SK-N-SH (cell line): ENCODE results near the gene RGS7. TPM values are rescaled to one million over a fixed set of nuclear protein-coding genes. Genes with fewer than 3 reads are reported as not detected.

ENCODE experiments used
- CTCF ChIA-PET: fragments of 300-600, 350-600 bp; formaldehyde crosslinking; extraction: SDS; loops from one replicate; lab custom pipeline; 2021; lab: Yijun Ruan, JAX
- POLR2A ChIA-PET: fragments of 350-600 bp; sonication (Branson Sonifier 250); formaldehyde crosslinking; extraction: SDS; loops from one replicate; lab custom pipeline; 2020; ENCODE audit warnings: antibody characterized with exemption, inconsistent platforms; lab: Yijun Ruan, JAX
- DNase-seq: peaks from one replicate; pipeline ENCODE4 v3.0.0; 2012
- H2AFZ ChIP-seq: fragments of 200-600 bp; sonication (generic); 2 replicates; pipeline ENCODE4 v1.8.1; 2016; ENCODE audit warnings: antibody characterized with exemption, mild to moderate bottlenecking, low read depth
- H3F3A ChIP-seq: fragments of 200-600 bp; sonication (generic); replicated peaks from 2 replicates; pipeline ENCODE3; 2016; ENCODE audit warnings: antibody characterized with exemption, mild to moderate bottlenecking; ENCODE audit not compliant: insufficient read depth
- H3K27ac ChIP-seq, 2 experiments: fragments of 200-500 bp in 1 of 2; fragments of 200-600 bp in 1 of 2; sonication (Bioruptor generic) in 1 of 2; sonication (generic), shearing (Covaris generic) in 1 of 2; 2 replicates each; pipeline versions ENCODE4 v1.5.1 to v1.6.1; 2014 to 2016; ENCODE audit warnings: low read depth in 2 of 2, inconsistent platforms in 1 of 2, low read length in 1 of 2, mild to moderate bottlenecking in 1 of 2, mixed read lengths in 1 of 2
- H3K27me3 ChIP-seq: fragments of 200-600 bp; sonication (generic), shearing (Covaris generic); 2 replicates; pipeline ENCODE4 v1.6.1; 2016; ENCODE audit warnings: mixed run types; ENCODE audit not compliant: insufficient read depth
- H3K36me3 ChIP-seq, 2 experiments: fragments of 200-500 bp in 1 of 2; fragments of 200-600 bp in 1 of 2; sonication (Bioruptor generic) in 1 of 2; sonication (generic) in 1 of 2; replicated peaks in 1 of 2; 2 replicates each; pipeline versions ENCODE3 to v1.5.1; 2014 to 2016; ENCODE audit warnings: low read length in 1 of 2, mild to moderate bottlenecking in 1 of 2; ENCODE audit not compliant: insufficient read depth in 2 of 2, control insufficient read depth in 1 of 2
- H3K4me1 ChIP-seq, 2 experiments: fragments of 200-500 bp in 1 of 2; fragments of 200-600 bp in 1 of 2; sonication (Bioruptor generic) in 1 of 2; sonication (generic), shearing (Covaris generic) in 1 of 2; 2 replicates each; pipeline versions ENCODE4 v1.5.1 to v1.6.1; 2014 to 2016; ENCODE audit warnings: low read depth in 1 of 2, low read length in 1 of 2, mixed run types in 1 of 2; ENCODE audit not compliant: insufficient read depth in 2 of 2, control insufficient read depth in 1 of 2
- H3K4me2 ChIP-seq: fragments of 200-600 bp; sonication (generic), shearing (Covaris generic); 2 replicates; pipeline ENCODE4 v1.6.1; 2017; ENCODE audit warnings: mixed run types
- H3K4me3 ChIP-seq, 2 experiments: fragments of 200-500 bp in 1 of 2; fragments of 200-600 bp in 1 of 2; sonication (Bioruptor generic) in 1 of 2; sonication (generic), shearing (Covaris generic) in 1 of 2; 2 replicates each; pipeline versions ENCODE4 v1.5.1 to v1.8.1; 2014 to 2016; ENCODE audit warnings: low read depth in 2 of 2, inconsistent platforms in 1 of 2, low read length in 1 of 2, mild to moderate bottlenecking in 1 of 2, mixed read lengths in 1 of 2, moderate library complexity in 1 of 2
- H3K79me2 ChIP-seq: fragments of 200-600 bp; sonication (generic); 2 replicates; pipeline ENCODE4 v1.8.1; 2017; ENCODE audit warnings: mild to moderate bottlenecking; ENCODE audit not compliant: insufficient read depth
- H3K9ac ChIP-seq: fragments of 200-600 bp; sonication (generic); 2 replicates; pipeline ENCODE4 v1.6.1; 2017; ENCODE audit warnings: mixed run types
- H3K9me2 ChIP-seq: fragments of 200-600 bp; sonication (generic); 2 replicates; pipeline ENCODE4 v1.6.1; 2017; ENCODE audit warnings: mixed run types
- H3K9me3 ChIP-seq: fragments of 200-600 bp; sonication (generic); 2 replicates; pipeline ENCODE4 v1.6.1; 2017; ENCODE audit warnings: mixed run types, mild to moderate bottlenecking, moderate library complexity
- H4K20me1 ChIP-seq: fragments of 200-600 bp; sonication (generic); 2 replicates; pipeline ENCODE4 v1.6.1; 2017; ENCODE audit warnings: mild to moderate bottlenecking, mixed run types; ENCODE audit not compliant: insufficient read depth
- EP300 ChIP-seq, 2 experiments: IDR thresholded peaks; 2 replicates each; pipeline versions ENCODE4 v1.4.0 to v1.6.1; 2012; ENCODE audit warnings: borderline replicate concordance in 1 of 2, low read depth in 1 of 2, low read length in 1 of 2
- EZH2phosphoT487 ChIP-seq: fragments of 200-600 bp; sonication (generic); IDR thresholded peaks from 2 replicates; pipeline ENCODE4 v1.6.1; 2017; ENCODE audit warnings: low read depth, mixed run types, mild to moderate bottlenecking, antibody characterized with exemption, moderate library complexity, borderline replicate concordance
- GABPA ChIP-seq: IDR thresholded peaks from 2 replicates; pipeline ENCODE4 v1.4.0; 2012; ENCODE audit warnings: low read depth, mild to moderate bottlenecking
- GATA2 ChIP-seq: sonication (generic); formaldehyde crosslinking; IDR thresholded peaks from 2 replicates; pipeline ENCODE4 v1.5.0; 2020; ENCODE audit warnings: mild to moderate bottlenecking, missing genetic modification reagents
- JUND ChIP-seq: IDR thresholded peaks from 2 replicates; pipeline ENCODE4 v1.4.0; 2012
- NFIC ChIP-seq: IDR thresholded peaks from 2 replicates; pipeline ENCODE4 v1.4.0; 2012; ENCODE audit warnings: borderline replicate concordance
- POLR2AphosphoS5 ChIP-seq: IDR thresholded peaks from 2 replicates; pipeline ENCODE4 v1.6.1; 2012; ENCODE audit warnings: low read depth, low read length
- RCOR1 ChIP-seq: fragments of 150-350 bp; IDR thresholded peaks from 2 replicates; pipeline ENCODE4 v1.6.1; 2017; ENCODE audit warnings: antibody characterized with exemption, low read length
- RFX5 ChIP-seq: IDR thresholded peaks from 2 replicates; pipeline ENCODE4 v1.6.1; 2012; ENCODE audit warnings: mild to moderate bottlenecking, improper control_type of control experiment, low read length
- SIN3A ChIP-seq: IDR thresholded peaks from 2 replicates; pipeline ENCODE4 v1.6.1; 2012; ENCODE audit warnings: low read depth, mild to moderate bottlenecking, low read length, moderate library complexity, borderline replicate concordance
- SMC3 ChIP-seq: IDR thresholded peaks from 2 replicates; pipeline ENCODE4 v1.6.1; 2012; ENCODE audit warnings: low read depth, low read length, improper control_type of control experiment
- TAF1 ChIP-seq: IDR thresholded peaks from 2 replicates; pipeline ENCODE4 v1.6.1; 2012; ENCODE audit warnings: low read depth, mild to moderate bottlenecking, low read length, moderate library complexity, borderline replicate concordance
- TCF12 ChIP-seq: IDR thresholded peaks from 2 replicates; pipeline ENCODE4 v1.4.0; 2012
- TEAD4 ChIP-seq: IDR thresholded peaks from 2 replicates; pipeline ENCODE4 v1.4.0; 2012; ENCODE audit warnings: mild to moderate bottlenecking, borderline replicate concordance; ENCODE audit not compliant: insufficient read depth
- WGBS: methylation state at CpG from one replicate; pipeline ENCODE4 v1.1.6; 2017; ENCODE audit warnings: low lambda C conversion rate; 5-methylcytosine and 5-hydroxymethylcytosine counted together
- polyA plus RNA-seq, 3 experiments: library from polyadenylated mRNA; depleted of rRNA; stranded (reverse); fragments of >200 nt; gene quantifications; 2 replicates each; pipeline ENCODE4 v1.2.3, GENCODE V29; 2012
- TF ChIP-seq, protein P1 (sequence below): IDR thresholded peaks from 2 replicates; pipeline ENCODE4 v1.4.0; 2012; ENCODE audit warnings: low read depth, borderline replicate concordance
- TF ChIP-seq, protein P2 (sequence below): IDR thresholded peaks from 2 replicates; pipeline ENCODE4 v1.4.0; 2012; ENCODE audit warnings: low read depth
- TF ChIP-seq, protein P3 (sequence below): IDR thresholded peaks from 2 replicates; pipeline ENCODE4 v1.4.0; 2012; ENCODE audit warnings: low read depth, borderline replicate concordance
- TF ChIP-seq, protein P4 (sequence below): IDR thresholded peaks from 2 replicates; pipeline ENCODE4; 2012
- TF ChIP-seq, protein P5 (sequence below): fragments of 200-600 bp; sonication (generic); IDR thresholded peaks from 2 replicates; pipeline ENCODE4 v1.6.1; 2017; ENCODE audit warnings: antibody characterized with exemption, mild to moderate bottlenecking, moderate library complexity
- TF ChIP-seq, protein P6 (sequence below): fragments of 150-350 bp; IDR thresholded peaks from 2 replicates; pipeline ENCODE4 v1.6.1; 2016; ENCODE audit warnings: mild to moderate bottlenecking, low read depth, low read length

The RGS7 gene
- polyA plus RNA-seq, 1 of the 3 experiments (the other 2 are of a cell fraction) = 0.36 TPM

DNA sequence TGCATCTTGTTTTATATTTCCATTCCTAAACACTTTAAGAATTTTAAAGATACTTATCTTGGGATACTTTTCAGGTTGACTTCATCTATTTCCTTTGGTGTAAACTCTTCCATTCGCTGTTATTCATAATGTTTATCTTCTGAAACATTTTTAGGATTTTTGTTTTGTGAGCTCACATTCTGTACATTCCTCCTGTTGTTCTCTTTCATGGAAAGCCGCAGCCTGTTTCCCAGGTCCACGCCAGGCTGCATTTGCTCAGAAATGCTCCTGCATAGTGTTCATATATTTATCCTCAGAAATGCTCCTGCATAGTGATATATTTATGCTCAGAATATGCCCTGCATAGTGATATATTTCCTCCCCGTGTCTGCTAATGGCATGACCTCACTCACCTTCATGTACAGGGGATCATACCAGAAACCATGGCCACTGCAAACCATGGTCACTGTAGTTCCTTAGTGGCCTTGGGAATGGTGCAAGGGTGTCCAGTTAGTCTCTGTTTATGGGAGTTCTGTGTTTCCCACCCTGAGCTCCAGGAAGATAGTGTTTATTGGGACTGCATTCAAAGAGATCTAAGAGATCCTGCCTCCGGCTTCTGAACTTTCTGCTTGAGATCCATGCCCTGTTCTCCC is 591.2 kb downstream of the RGS7 start (continued):
- TF ChIP-seq, protein P1, sequence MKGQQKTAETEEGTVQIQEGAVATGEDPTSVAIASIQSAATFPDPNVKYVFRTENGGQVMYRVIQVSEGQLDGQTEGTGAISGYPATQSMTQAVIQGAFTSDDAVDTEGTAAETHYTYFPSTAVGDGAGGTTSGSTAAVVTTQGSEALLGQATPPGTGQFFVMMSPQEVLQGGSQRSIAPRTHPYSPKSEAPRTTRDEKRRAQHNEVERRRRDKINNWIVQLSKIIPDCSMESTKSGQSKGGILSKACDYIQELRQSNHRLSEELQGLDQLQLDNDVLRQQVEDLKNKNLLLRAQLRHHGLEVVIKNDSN = no peak
- TF ChIP-seq TAF1 (no peak), RCOR1 (no peak), SMC3 (no peak), EP300 (IDR thresholded peaks at IDR 0.05; ENCODE audit: borderline replicate concordance in 1 of 2, low read depth in 1 of 2, low read length in 1 of 2) (peak in 1 of 2 experiments; percentile 79; a peak in 2 of 4 replicates), POLR2AphosphoS5 (no peak)
- TF ChIP-seq, protein P2, sequence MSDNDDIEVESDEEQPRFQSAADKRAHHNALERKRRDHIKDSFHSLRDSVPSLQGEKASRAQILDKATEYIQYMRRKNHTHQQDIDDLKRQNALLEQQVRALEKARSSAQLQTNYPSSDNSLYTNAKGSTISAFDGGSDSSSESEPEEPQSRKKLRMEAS = peak; percentile 24; the same call in 1 of the 2 replicates
- TF ChIP-seq, protein P3, sequence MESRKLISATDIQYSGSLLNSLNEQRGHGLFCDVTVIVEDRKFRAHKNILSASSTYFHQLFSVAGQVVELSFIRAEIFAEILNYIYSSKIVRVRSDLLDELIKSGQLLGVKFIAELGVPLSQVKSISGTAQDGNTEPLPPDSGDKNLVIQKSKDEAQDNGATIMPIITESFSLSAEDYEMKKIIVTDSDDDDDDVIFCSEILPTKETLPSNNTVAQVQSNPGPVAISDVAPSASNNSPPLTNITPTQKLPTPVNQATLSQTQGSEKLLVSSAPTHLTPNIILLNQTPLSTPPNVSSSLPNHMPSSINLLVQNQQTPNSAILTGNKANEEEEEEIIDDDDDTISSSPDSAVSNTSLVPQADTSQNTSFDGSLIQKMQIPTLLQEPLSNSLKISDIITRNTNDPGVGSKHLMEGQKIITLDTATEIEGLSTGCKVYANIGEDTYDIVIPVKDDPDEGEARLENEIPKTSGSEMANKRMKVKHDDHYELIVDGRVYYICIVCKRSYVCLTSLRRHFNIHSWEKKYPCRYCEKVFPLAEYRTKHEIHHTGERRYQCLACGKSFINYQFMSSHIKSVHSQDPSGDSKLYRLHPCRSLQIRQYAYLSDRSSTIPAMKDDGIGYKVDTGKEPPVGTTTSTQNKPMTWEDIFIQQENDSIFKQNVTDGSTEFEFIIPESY = no peak

DNA sequence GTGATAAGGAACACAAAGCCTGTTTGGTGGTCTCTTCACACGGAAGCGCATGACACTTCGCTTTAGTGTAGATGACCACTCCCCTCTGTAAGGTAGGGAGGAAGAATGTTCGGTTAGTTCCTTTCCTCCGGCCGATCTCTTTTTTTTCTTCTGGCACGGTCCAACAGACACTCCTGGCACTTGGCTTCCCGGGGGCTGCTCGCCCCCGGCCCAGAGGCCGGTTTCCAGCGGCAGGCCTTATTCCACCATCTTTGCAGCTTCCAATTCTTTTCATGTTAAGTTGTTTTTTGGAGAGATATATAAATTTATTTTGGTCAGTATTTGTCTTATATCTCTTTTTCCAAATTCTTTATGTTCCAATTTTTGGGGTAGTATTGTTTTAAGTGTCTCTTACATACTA is 593.2 kb downstream of the RGS7 start:
- Histone ChIP-seq H3K27ac (no peak overlapping the region), H3K4me3 (no peak overlapping the region), H3F3A (peaks cover 8% of the 10 kb centered on the region), H4K20me1 (no peaks in the 10 kb centered on the region), H3K9ac (no peak overlapping the region), H3K79me2 (no peaks in the 10 kb centered on the region), H3K4me1 (peaks cover 2 to 6% of the 10 kb centered on the region in 2 experiments; a peak in 2 of 4 replicates), H3K27me3 (no peaks in the 10 kb centered on the region), H3K4me2 (no peak overlapping the region), H3K9me3 (no peaks in the 10 kb centered on the region), H2AFZ (no peak overlapping the region), H3K36me3 (no peaks in the 10 kb centered on the region), H3K9me2 (no peaks in the 10 kb centered on the region)
- no peak for DNase-seq
- ChIA-PET POLR2A (no interaction called here), CTCF (no interaction called here)
- WGBS = 92% methylated on average over 12 of the region's 12 CpGs
- no peak for TF ChIP-seq TCF12
- TF ChIP-seq RFX5 = no peak
- TF ChIP-seq, protein P4, sequence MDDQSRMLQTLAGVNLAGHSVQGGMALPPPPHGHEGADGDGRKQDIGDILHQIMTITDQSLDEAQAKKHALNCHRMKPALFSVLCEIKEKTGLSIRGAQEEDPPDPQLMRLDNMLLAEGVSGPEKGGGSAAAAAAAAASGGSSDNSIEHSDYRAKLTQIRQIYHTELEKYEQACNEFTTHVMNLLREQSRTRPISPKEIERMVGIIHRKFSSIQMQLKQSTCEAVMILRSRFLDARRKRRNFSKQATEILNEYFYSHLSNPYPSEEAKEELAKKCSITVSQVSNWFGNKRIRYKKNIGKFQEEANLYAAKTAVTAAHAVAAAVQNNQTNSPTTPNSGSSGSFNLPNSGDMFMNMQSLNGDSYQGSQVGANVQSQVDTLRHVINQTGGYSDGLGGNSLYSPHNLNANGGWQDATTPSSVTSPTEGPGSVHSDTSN = no peak
- TF ChIP-seq SIN3A = no peak
- no peak for TF ChIP-seq EZH2phosphoT487
- TF ChIP-seq, protein P1 = no peak
- TF ChIP-seq, protein P5, sequence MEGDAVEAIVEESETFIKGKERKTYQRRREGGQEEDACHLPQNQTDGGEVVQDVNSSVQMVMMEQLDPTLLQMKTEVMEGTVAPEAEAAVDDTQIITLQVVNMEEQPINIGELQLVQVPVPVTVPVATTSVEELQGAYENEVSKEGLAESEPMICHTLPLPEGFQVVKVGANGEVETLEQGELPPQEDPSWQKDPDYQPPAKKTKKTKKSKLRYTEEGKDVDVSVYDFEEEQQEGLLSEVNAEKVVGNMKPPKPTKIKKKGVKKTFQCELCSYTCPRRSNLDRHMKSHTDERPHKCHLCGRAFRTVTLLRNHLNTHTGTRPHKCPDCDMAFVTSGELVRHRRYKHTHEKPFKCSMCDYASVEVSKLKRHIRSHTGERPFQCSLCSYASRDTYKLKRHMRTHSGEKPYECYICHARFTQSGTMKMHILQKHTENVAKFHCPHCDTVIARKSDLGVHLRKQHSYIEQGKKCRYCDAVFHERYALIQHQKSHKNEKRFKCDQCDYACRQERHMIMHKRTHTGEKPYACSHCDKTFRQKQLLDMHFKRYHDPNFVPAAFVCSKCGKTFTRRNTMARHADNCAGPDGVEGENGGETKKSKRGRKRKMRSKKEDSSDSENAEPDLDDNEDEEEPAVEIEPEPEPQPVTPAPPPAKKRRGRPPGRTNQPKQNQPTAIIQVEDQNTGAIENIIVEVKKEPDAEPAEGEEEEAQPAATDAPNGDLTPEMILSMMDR = no peak
- no peak for TF ChIP-seq TEAD4
- no peak for TF ChIP-seq GATA2 (CRISPR knock-in tag)
- no peak for TF ChIP-seq POLR2AphosphoS5
- no peak for TF ChIP-seq JUND
- TF ChIP-seq GABPA = no peak
- TF ChIP-seq, protein P6, sequence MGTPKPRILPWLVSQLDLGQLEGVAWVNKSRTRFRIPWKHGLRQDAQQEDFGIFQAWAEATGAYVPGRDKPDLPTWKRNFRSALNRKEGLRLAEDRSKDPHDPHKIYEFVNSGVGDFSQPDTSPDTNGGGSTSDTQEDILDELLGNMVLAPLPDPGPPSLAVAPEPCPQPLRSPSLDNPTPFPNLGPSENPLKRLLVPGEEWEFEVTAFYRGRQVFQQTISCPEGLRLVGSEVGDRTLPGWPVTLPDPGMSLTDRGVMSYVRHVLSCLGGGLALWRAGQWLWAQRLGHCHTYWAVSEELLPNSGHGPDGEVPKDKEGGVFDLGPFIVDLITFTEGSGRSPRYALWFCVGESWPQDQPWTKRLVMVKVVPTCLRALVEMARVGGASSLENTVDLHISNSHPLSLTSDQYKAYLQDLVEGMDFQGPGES = no peak
- TF ChIP-seq NFIC = no peak
- TF ChIP-seq, protein P3 = no peak
- no peak for TF ChIP-seq TAF1
